Sigmoid colon (tissue), 7 donors: ENCODE measurements around the gene TXNL1. TPM values are rescaled to one million over a fixed set of nuclear protein-coding genes. Genes with fewer than 3 reads are reported as not detected.
A peak's percentile ranks its signal among the peaks of the same experiment; 100 is the strongest.

Source experiments
- DNase-seq: peaks from one replicate; pipeline ENCODE4 v3.0.0-alpha.2; 2019
- H3K27ac ChIP-seq, 4 donors: fragments of 200-600 bp; sonication (generic); one replicate each; pipeline ENCODE4 v1.5.1; 2016 to 2019; ENCODE audit warnings: mild to moderate bottlenecking in 1 of 4
- H3K27me3 ChIP-seq, 3 donors: fragments of 200-600 bp; sonication (generic); one replicate each; pipeline ENCODE4 v1.5.1; 2019; ENCODE audit warnings: mild to moderate bottlenecking in 1 of 3
- H3K36me3 ChIP-seq, 4 donors: fragments of 200-600 bp; sonication (generic); one replicate each; pipeline ENCODE4 v1.5.1; 2016 to 2019
- H3K4me1 ChIP-seq, 4 donors: fragments of 200-600 bp; sonication (generic); one replicate each; pipeline ENCODE4 v1.5.1; 2017 to 2019
- H3K4me3 ChIP-seq, 4 donors: fragments of 200-600 bp; sonication (generic); one replicate each; pipeline ENCODE4 v1.5.1; 2017 to 2019; ENCODE audit warnings: mild to moderate bottlenecking in 2 of 4, moderate library complexity in 1 of 4
- H3K9me3 ChIP-seq, 4 donors: fragments of 200-600 bp in 3 of 4; sonication (generic) in 3 of 4; one replicate each; pipeline versions ENCODE4 v1.5.1 to v1.6.1; 2013 to 2019
- CTCF ChIP-seq, 4 experiments: fragments of 450-650 bp in 3 of 4; fragments of 200-600 bp in 1 of 4; IDR thresholded peaks; one replicate each; pipeline ENCODE4 v1.5.1; 2016 to 2019; ENCODE audit warnings: antibody characterized with exemption in 4 of 4, mild to moderate bottlenecking in 3 of 4, moderate library complexity in 2 of 4
- EP300 ChIP-seq, 4 donors: sonication (generic); formaldehyde crosslinking; IDR thresholded peaks; one replicate each; pipeline ENCODE4 v1.6.1; 2017; ENCODE audit warnings: antibody characterized with exemption in 4 of 4
- POLR2A ChIP-seq, 2 donors: fragments of 450-650 bp; IDR thresholded peaks; one replicate each; pipeline ENCODE4 v1.6.1; 2016; ENCODE audit warnings: antibody characterized with exemption in 2 of 2, mild to moderate bottlenecking in 2 of 2, moderate library complexity in 2 of 2
- POLR2AphosphoS5 ChIP-seq, 4 donors: sonication (generic); formaldehyde crosslinking; IDR thresholded peaks; one replicate each; pipeline ENCODE4 v1.6.1; 2017; ENCODE audit warnings: antibody characterized with exemption in 4 of 4
- WGBS, 2 donors: extraction: QIAGEN DNeasy Blood & Tissue Kit; methylation state at CpG; one replicate each; pipeline ENCODE4 v1.1.7; 2013; 5-methylcytosine and 5-hydroxymethylcytosine counted together
- intact Hi-C: fragments of 100-400 bp; cut with DNase I; formaldehyde crosslinking; loops from one replicate; pipeline ENCODE4 v1.15.1; 2023
- polyA plus RNA-seq, 3 donors: library from polyadenylated mRNA; stranded (reverse); fragments of 200-250 nt; gene quantifications; one replicate each; pipeline ENCODE4 v1.2.3, GENCODE V29; 2013
- total RNA-seq, 4 donors: library from RNA; depleted of rRNA; stranded (reverse); fragments of >200 nt; gene quantifications; one replicate each; pipeline ENCODE4 v1.1.0, GENCODE V29; 2016
- donor health status: healthy with polysubstance abuse.
- donor health status: Bipolar disorder and iron deficiency.
- donor health status: healthy.

Gene TXNL1
- total and polyA plus RNA-seq, 7 donors: 39.8 to 79.1 (median 47.9) TPM

GRCh38 chr18:56647951-56648893, 9.8 kb upstream of the TXNL1 start:
- no peak for DNase-seq
- Histone ChIP-seq H3K9me3 (no peaks in the 10 kb centered on the region), H3K4me1 (peaks cover 0 to 21% (median 12%) of the 10 kb centered on the region in 4 donors), H3K27me3 (no peaks in the 10 kb centered on the region), H3K36me3 (no peaks in the 10 kb centered on the region), H3K4me3 (no peak overlapping the region), H3K27ac (no peak overlapping the region)
- intact Hi-C loops: no loop called here
- TF ChIP-seq CTCF (IDR thresholded peaks at IDR 0.05) (no peak), POLR2A (IDR thresholded peaks at IDR 0.05) (no peak), POLR2AphosphoS5 (IDR thresholded peaks at IDR 0.05) (no peak), EP300 (IDR thresholded peaks at IDR 0.05) (no peak)
- 84 to 93% methylated on average over 3 of the region's 3 CpGs for WGBS, 2 donors

DNA sequence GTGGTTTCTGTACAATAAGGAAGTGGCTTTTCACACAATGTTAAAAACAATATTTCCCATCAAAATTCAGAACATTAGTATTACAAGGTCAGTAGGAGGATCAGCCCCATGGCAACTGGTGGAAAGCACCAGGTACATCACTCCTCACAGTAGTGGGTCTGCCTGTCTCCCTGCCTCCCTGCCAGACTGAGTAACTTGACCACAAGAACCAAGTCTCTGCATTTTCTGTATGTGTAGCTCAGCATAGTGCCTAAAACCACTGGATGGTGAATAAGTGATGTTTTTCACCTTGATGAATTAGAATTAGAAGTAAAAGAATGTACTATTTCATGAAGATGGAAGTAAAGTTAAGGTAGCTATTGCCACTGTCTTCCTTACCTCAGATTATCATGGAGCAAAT, 8.7 kb upstream of the TXNL1 start:
- H3K4me3 ChIP-seq: no peak overlapping the region
- H3K27ac ChIP-seq: no peak overlapping the region
- no peaks in the 10 kb centered on the region for H3K36me3 ChIP-seq
- DNase-seq: no peak
- H3K9me3 ChIP-seq: no peaks in the 10 kb centered on the region
- TF ChIP-seq EP300 (IDR thresholded peaks at IDR 0.05) (no peak), POLR2AphosphoS5 (IDR thresholded peaks at IDR 0.05) (no peak), POLR2A (IDR thresholded peaks at IDR 0.05) (no peak), CTCF (IDR thresholded peaks at IDR 0.05) (no peak)
- intact Hi-C loops: no loop called here
- H3K4me1 ChIP-seq: peaks cover 0 to 11% (median 8%) of the 10 kb centered on the region in 4 donors
- no peaks in the 10 kb centered on the region for H3K27me3 ChIP-seq

- H3K9me3 ChIP-seq: no peaks in the 10 kb centered on the region
- intact Hi-C loops: no loop called here
- peaks cover 0 to 4% (median 1%) of the 10 kb centered on the region in 4 donors for H3K4me1 ChIP-seq
- TF ChIP-seq EP300 (IDR thresholded peaks at IDR 0.05) (no peak), POLR2AphosphoS5 (IDR thresholded peaks at IDR 0.05) (no peak), POLR2A (IDR thresholded peaks at IDR 0.05) (no peak), CTCF (IDR thresholded peaks at IDR 0.05) (peak in 2 of 4 experiments; percentile 8 to 19)
- H3K4me3 ChIP-seq: no peak overlapping the region
- DNase-seq: no peak
- no peaks in the 10 kb centered on the region for H3K27me3 ChIP-seq
- H3K36me3 ChIP-seq: no peaks in the 10 kb centered on the region
- WGBS, 2 donors: 41 to 68% methylated on average over 5 of the region's 5 CpGs
- no peak overlapping the region for H3K27ac ChIP-seq
Measured at GRCh38 chr18:56645415-56646016, 7.1 kb upstream of the TXNL1 start.

DNA sequence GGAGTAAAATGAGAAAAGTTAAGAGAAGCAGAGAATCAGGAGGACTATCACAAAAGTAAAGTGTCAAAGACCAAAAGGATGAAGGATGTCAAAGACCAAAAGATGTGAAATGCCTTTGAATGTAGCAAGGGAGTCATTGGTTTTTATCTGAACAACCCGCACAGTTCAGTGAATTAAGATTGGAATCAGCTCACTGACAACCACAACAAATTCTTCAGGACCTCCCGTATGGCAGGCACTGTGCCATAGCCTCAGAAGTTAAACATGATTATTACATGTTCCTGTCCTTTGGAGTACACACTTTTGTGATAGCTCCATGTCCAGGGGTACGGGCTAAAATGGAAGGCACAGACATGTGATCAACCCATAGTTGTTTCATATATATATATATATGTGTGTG, 5.0 kb upstream of the TXNL1 start:
- Histone ChIP-seq H3K4me3 (no peak overlapping the region), H3K9me3 (no peaks in the 10 kb centered on the region), H3K36me3 (no peaks in the 10 kb centered on the region), H3K27ac (no peak overlapping the region), H3K27me3 (no peaks in the 10 kb centered on the region), H3K4me1 (peaks cover 0 to 6% (median 0%) of the 10 kb centered on the region in 4 donors)
- no peak for DNase-seq
- intact Hi-C loops: no loop called here
- TF ChIP-seq POLR2A (IDR thresholded peaks at IDR 0.05) (no peak), CTCF (IDR thresholded peaks at IDR 0.05) (no peak), POLR2AphosphoS5 (IDR thresholded peaks at IDR 0.05) (no peak), EP300 (IDR thresholded peaks at IDR 0.05) (no peak)
- WGBS, 2 donors: 91% methylated on average over 3 of the region's 3 CpGs
